PC-9 (cell line): ENCODE data around the gene NADSYN1. TPM values are rescaled to one million over a fixed set of nuclear protein-coding genes. Genes with fewer than 3 reads are reported as not detected.

Experiments
- BruUV-seq: library from RNA; stranded (reverse); fragments of 400-500 nt; replicated peaks from 2 replicates; lab custom pipeline; 2021; lab: Mats Ljungman, UMichigan
- CTCF ChIA-PET: fragments of 300-600 bp; sonication (Branson Sonifier 250); formaldehyde crosslinking; loops from one replicate; lab custom pipeline; 2022; ENCODE audit warnings: antibody characterized with exemption; lab: Charles Lee
- POLR2A ChIA-PET: fragments of 300-600 bp; sonication (Branson Sonifier 250); formaldehyde crosslinking; loops from one replicate; lab custom pipeline; 2022; ENCODE audit warnings: antibody characterized with exemption; ENCODE audit not compliant: unreplicated experiment; lab: Charles Lee
- DNase-seq, 2 experiments: peaks; one replicate each; pipeline versions ENCODE4 v3.0.0 to v3.0.0-alpha.2; 2015 to 2022; ENCODE audit warnings: mixed read lengths in 1 of 2
- H2AFZ ChIP-seq: fragments of 200-600 bp; sonication (generic); 2 replicates; pipeline ENCODE4 v1.8.1; 2017; ENCODE audit warnings: antibody characterized with exemption
- H3F3A ChIP-seq: fragments of 200-600 bp; sonication (generic); 2 replicates; pipeline ENCODE4 v1.8.1; 2017; ENCODE audit warnings: antibody characterized with exemption, mild to moderate bottlenecking, low read depth; ENCODE audit not compliant: insufficient read depth
- H3K27ac ChIP-seq: fragments of 200-600 bp; sonication (generic); 2 replicates; pipeline ENCODE4 v1.6.1; 2016; ENCODE audit warnings: mixed run types
- H3K27me3 ChIP-seq: fragments of 200-600 bp; sonication (generic); 2 replicates; pipeline ENCODE4 v1.6.1; 2016; ENCODE audit warnings: low read depth, mixed run types; ENCODE audit not compliant: insufficient read depth
- H3K36me3 ChIP-seq: fragments of 200-600 bp; sonication (generic); 2 replicates; pipeline ENCODE4 v1.6.1; 2016; ENCODE audit warnings: low read depth, mixed run types
- H3K4me1 ChIP-seq: fragments of 200-600 bp; sonication (generic); replicated peaks from 2 replicates; pipeline ENCODE4 v1.6.1; 2016; ENCODE audit warnings: mixed run types; ENCODE audit not compliant: insufficient read depth
- H3K4me2 ChIP-seq: fragments of 200-600 bp; sonication (generic); 2 replicates; pipeline ENCODE4 v1.6.1; 2017; ENCODE audit warnings: mixed run types
- H3K4me3 ChIP-seq: fragments of 200-600 bp; sonication (generic); 2 replicates; pipeline ENCODE4 v1.6.1; 2016; ENCODE audit warnings: mixed run types
- H3K79me2 ChIP-seq: fragments of 200-600 bp; sonication (generic); 2 replicates; pipeline ENCODE4 v1.6.1; 2017; ENCODE audit warnings: low read depth, mixed run types
- H3K9me2 ChIP-seq: fragments of 200-600 bp; sonication (generic); 2 replicates; pipeline ENCODE4 v1.8.1; 2017; ENCODE audit warnings: mild to moderate bottlenecking; ENCODE audit not compliant: insufficient read depth
- H3K9me3 ChIP-seq: fragments of 200-600 bp; sonication (generic); 2 replicates; pipeline ENCODE4 v1.8.1; 2016; ENCODE audit warnings: low read depth; ENCODE audit not compliant: insufficient read depth
- H4K20me1 ChIP-seq: fragments of 200-600 bp; sonication (generic); 2 replicates; pipeline ENCODE4 v1.8.1; 2017; ENCODE audit not compliant: insufficient read depth
- EZH2 ChIP-seq: fragments of 200-600 bp; sonication (generic); IDR thresholded peaks from 2 replicates; pipeline ENCODE4 v1.8.0; 2017; ENCODE audit warnings: antibody characterized with exemption, low read depth
- intact Hi-C: fragments of 100-400 bp; cut with micrococcal nuclease; formaldehyde crosslinking; loops from one replicate; pipeline ENCODE4 v1.10.0; 2022; ENCODE audit not compliant: unreplicated experiment
- total RNA-seq: library from RNA; stranded (reverse); gene quantifications from 2 replicates; pipeline ENCODE4 v1.2.3, GENCODE V29; 2021
- TF ChIP-seq, protein P1 (sequence below): fragments of 200-600 bp; sonication (generic); conservative IDR thresholded peaks from 2 replicates; pipeline ENCODE4 v1.6.1; 2017; ENCODE audit warnings: mixed run types, antibody characterized with exemption, mild to moderate bottlenecking, moderate library complexity

NADSYN1 gene
- total RNA-seq, 1 experiment from 2014 or later, result 118 TPM

- POLR2A ChIA-PET, result no interaction called here
Observed at GRCh38 chr11:71407356-71407755, 45.6 kb upstream of the NADSYN1 start.

GRCh38 chr11:71408826-71409225 lies 44.2 kb upstream of the NADSYN1 start:
- Histone ChIP-seq H3K9me2 (0 out of 2 replicates have a peak, but pooled peaks cover 4% of the 10 kb centered on the region), H4K20me1 (no peaks in the 10 kb centered on the region), H2AFZ (no peak overlapping the region), H3K4me3 (no peak overlapping the region), H3K79me2 (no peaks in the 10 kb centered on the region), H3K4me2 (no peak overlapping the region), H3K4me1 (no peaks in the 10 kb centered on the region), H3F3A (no peaks in the 10 kb centered on the region), H3K27me3 (peaks cover 62% of the 10 kb centered on the region), H3K27ac (no peak overlapping the region), H3K36me3 (no peaks in the 10 kb centered on the region), H3K9me3 (0 out of 2 replicates have a peak, but pooled peaks cover 4% of the 10 kb centered on the region)
- intact Hi-C loops, result no loop called here
- BruUV-seq, result no TSS peak
- no peak for TF ChIP-seq EZH2
- TF ChIP-seq, protein P1, sequence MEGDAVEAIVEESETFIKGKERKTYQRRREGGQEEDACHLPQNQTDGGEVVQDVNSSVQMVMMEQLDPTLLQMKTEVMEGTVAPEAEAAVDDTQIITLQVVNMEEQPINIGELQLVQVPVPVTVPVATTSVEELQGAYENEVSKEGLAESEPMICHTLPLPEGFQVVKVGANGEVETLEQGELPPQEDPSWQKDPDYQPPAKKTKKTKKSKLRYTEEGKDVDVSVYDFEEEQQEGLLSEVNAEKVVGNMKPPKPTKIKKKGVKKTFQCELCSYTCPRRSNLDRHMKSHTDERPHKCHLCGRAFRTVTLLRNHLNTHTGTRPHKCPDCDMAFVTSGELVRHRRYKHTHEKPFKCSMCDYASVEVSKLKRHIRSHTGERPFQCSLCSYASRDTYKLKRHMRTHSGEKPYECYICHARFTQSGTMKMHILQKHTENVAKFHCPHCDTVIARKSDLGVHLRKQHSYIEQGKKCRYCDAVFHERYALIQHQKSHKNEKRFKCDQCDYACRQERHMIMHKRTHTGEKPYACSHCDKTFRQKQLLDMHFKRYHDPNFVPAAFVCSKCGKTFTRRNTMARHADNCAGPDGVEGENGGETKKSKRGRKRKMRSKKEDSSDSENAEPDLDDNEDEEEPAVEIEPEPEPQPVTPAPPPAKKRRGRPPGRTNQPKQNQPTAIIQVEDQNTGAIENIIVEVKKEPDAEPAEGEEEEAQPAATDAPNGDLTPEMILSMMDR, result no peak
- CTCF ChIA-PET, result no interaction called here
- no peak for DNase-seq
- POLR2A ChIA-PET, result no interaction called here

More at GRCh38 chr11:71407356-71407755, 45.6 kb upstream of the NADSYN1 start:
- H4K20me1 ChIP-seq, result no peaks in the 10 kb centered on the region
- no TSS peak for BruUV-seq
- H3K27me3 ChIP-seq, result peaks cover 59% of the 10 kb centered on the region
- 0 out of 2 replicates have a peak, but pooled peaks cover 4% of the 10 kb centered on the region for H3K9me2 ChIP-seq
- no peak overlapping the region for H3K4me2 ChIP-seq
- CTCF ChIA-PET, result no interaction called here
- 0 out of 2 replicates have a peak, but pooled peaks cover 4% of the 10 kb centered on the region for H3K9me3 ChIP-seq
- H3K4me3 ChIP-seq, result no peak overlapping the region
- H3K4me1 ChIP-seq, result no peaks in the 10 kb centered on the region
- TF ChIP-seq EZH2, result no peak
- TF ChIP-seq, protein P1, result no peak
- no peaks in the 10 kb centered on the region for H3F3A ChIP-seq
- no peaks in the 10 kb centered on the region for H3K79me2 ChIP-seq
- no peak overlapping the region for H3K27ac ChIP-seq
- no peak overlapping the region for H2AFZ ChIP-seq
- no peaks in the 10 kb centered on the region for H3K36me3 ChIP-seq
- intact Hi-C loops, result no loop called here
- DNase-seq, result no peak

DNA sequence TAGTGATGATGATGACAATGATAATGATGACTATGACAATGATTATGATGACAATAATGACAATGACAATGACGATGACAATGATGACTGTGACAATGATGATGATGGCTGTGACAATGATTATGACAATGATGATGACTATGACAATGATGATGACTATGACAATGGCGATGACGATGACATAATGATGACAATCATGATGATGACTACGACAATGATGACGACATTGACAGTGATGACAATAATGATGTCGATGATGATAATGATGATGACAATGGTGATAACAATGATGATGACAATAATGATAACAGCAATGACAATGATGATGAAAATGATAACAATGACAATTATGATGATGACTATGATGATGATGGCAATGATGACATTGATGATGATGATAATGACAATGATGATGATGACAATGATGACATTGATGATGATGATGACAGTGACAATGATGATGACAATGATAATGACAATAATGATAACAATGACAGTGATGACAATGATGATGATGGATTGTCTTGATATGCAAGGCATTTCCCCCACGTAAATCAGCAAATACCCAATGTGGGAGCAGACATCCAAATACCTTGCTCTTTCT lies 42.5 kb upstream of the NADSYN1 start:
- H3K36me3 ChIP-seq, result no peaks in the 10 kb centered on the region
- H3K27me3 ChIP-seq, result peaks cover 57% of the 10 kb centered on the region
- H3K9me2 ChIP-seq, result 0 out of 2 replicates have a peak, but pooled peaks cover 4% of the 10 kb centered on the region
- H3K27ac ChIP-seq, result no peak overlapping the region
- H3K4me2 ChIP-seq, result no peak overlapping the region
- ChIA-PET POLR2A (no interaction called here), CTCF (no interaction called here)
- no peak for TF ChIP-seq EZH2
- TF ChIP-seq, protein P1, result no peak
- no peak for DNase-seq
- H2AFZ ChIP-seq, result no peak overlapping the region
- H3K79me2 ChIP-seq, result no peaks in the 10 kb centered on the region
- H3K4me1 ChIP-seq, result no peaks in the 10 kb centered on the region
- no peaks in the 10 kb centered on the region for H4K20me1 ChIP-seq
- H3K9me3 ChIP-seq, result 0 out of 2 replicates have a peak, but pooled peaks cover 4% of the 10 kb centered on the region
- no peak overlapping the region for H3K4me3 ChIP-seq
- intact Hi-C loops, result no loop called here
- H3F3A ChIP-seq, result no peaks in the 10 kb centered on the region
- no TSS peak for BruUV-seq
